ENCODE measurements around the gene NREP.

- TF ChIP-seq CTCF (IDR thresholded peaks at IDR 0.05) (no peak), SMAD3 (CRISPR knock-in tag; IDR thresholded peaks at IDR 0.05; ENCODE audit: borderline replicate concordance) (no peak), NFYB (CRISPR knock-in tag; conservative IDR thresholded peaks at IDR 0.05; ENCODE audit: low read depth) (no peak), SP1 (CRISPR knock-in tag; conservative IDR thresholded peaks at IDR 0.05) (no peak), SMAD4 (CRISPR knock-in tag; IDR thresholded peaks at IDR 0.05) (no peak), HMGA2 (CRISPR knock-in tag; IDR thresholded peaks at IDR 0.05) (no peak), MAX (CRISPR knock-in tag; IDR thresholded peaks at IDR 0.05) (no peak), ESRRA (CRISPR knock-in tag; IDR thresholded peaks at IDR 0.05; ENCODE audit: borderline replicate concordance) (no peak)
- TF ChIP-seq, protein P1, sequence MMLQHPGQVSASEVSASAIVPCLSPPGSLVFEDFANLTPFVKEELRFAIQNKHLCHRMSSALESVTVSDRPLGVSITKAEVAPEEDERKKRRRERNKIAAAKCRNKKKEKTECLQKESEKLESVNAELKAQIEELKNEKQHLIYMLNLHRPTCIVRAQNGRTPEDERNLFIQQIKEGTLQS (CRISPR knock-in tag; conservative IDR thresholded peaks at IDR 0.05) = no peak
- TF ChIP-seq, protein P2, sequence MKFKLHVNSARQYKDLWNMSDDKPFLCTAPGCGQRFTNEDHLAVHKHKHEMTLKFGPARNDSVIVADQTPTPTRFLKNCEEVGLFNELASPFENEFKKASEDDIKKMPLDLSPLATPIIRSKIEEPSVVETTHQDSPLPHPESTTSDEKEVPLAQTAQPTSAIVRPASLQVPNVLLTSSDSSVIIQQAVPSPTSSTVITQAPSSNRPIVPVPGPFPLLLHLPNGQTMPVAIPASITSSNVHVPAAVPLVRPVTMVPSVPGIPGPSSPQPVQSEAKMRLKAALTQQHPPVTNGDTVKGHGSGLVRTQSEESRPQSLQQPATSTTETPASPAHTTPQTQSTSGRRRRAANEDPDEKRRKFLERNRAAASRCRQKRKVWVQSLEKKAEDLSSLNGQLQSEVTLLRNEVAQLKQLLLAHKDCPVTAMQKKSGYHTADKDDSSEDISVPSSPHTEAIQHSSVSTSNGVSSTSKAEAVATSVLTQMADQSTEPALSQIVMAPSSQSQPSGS (CRISPR knock-in tag; IDR thresholded peaks at IDR 0.05; ENCODE audit: borderline replicate concordance, low read depth) = no peak
These were observed 57.0 kb downstream of the NREP start for GRCh38 chr5:111699976-111700375.

All from WTC11 (cell line).